ENCODE measurements around the gene TNS1. TPM values are rescaled to one million over a fixed set of nuclear protein-coding genes. Genes with fewer than 3 reads are reported as not detected.

Gene TNS1
- total RNA-seq, 4 donors from 2014 or later: 461 to 648 (median 565) TPM

- Histone ChIP-seq H3K4me3 (no peak overlapping the region), H3K27me3 (no peaks in the 10 kb centered on the region), H3K4me1 (peaks cover 0 to 53% (median 22%) of the 10 kb centered on the region in 4 donors), H3K27ac (peak overlapping the region in 1 of 4 donors; percentile 0), H3K36me3 (no peaks in the 10 kb centered on the region), H3K9me3 (no peaks in the 10 kb centered on the region)
- TF ChIP-seq POLR2A (IDR thresholded peaks at IDR 0.05) (no peak), EP300 (IDR thresholded peaks at IDR 0.05) (no peak), CTCF (IDR thresholded peaks at IDR 0.05) (no peak)
- 92 to 97% methylated on average over 1 of the region's 1 CpG for WGBS, 2 donors
- no peak for DNase-seq (ENCODE audit: low spot score in 2 of 2)
These were observed 33.2 kb downstream of the TNS1 start for GRCh38 chr2:217969588-217969987.

GRCh38 chr2:217968023-217968422 is 34.8 kb downstream of the TNS1 start:
- H3K27ac ChIP-seq: no peak overlapping the region
- no peak overlapping the region for H3K4me3 ChIP-seq
- no peaks in the 10 kb centered on the region for H3K27me3 ChIP-seq
- TF ChIP-seq CTCF (IDR thresholded peaks at IDR 0.05) (no peak), EP300 (IDR thresholded peaks at IDR 0.05) (peak in 1 of 2 donors; percentile 21)
- no peaks in the 10 kb centered on the region for H3K9me3 ChIP-seq
- peaks cover 0 to 52% (median 24%) of the 10 kb centered on the region in 4 donors for H3K4me1 ChIP-seq
- DNase-seq (ENCODE audit: low spot score in 2 of 2): no peak
- 2 to 66% methylated on average over 1 of the region's 1 CpG for WGBS, 2 donors
- H3K36me3 ChIP-seq: no peaks in the 10 kb centered on the region

GRCh38 chr2:217966423-217967070 is 36.2 kb downstream of the TNS1 start:
- Histone ChIP-seq H3K27me3 (no peaks in the 10 kb centered on the region), H3K4me1 (peaks cover 0 to 44% (median 21%) of the 10 kb centered on the region in 4 donors), H3K4me3 (no peak overlapping the region), H3K27ac (peak overlapping the region in 3 of 4 donors; percentile 29 to 83 (median 62)), H3K9me3 (no peaks in the 10 kb centered on the region), H3K36me3 (no peaks in the 10 kb centered on the region)
- DNase-seq (ENCODE audit: low spot score in 2 of 2): no peak
- TF ChIP-seq EP300 (IDR thresholded peaks at IDR 0.05): no peak
- no peak for TF ChIP-seq POLR2A (IDR thresholded peaks at IDR 0.05)
- TF ChIP-seq CTCF (IDR thresholded peaks at IDR 0.05): no peak
- WGBS, 2 donors: 66 to 71% methylated on average over 10 of the region's 10 CpGs

- TF ChIP-seq CTCF (IDR thresholded peaks at IDR 0.05) (no peak), EP300 (IDR thresholded peaks at IDR 0.05) (no peak), POLR2A (IDR thresholded peaks at IDR 0.05) (no peak)
- DNase-seq (ENCODE audit: low spot score in 2 of 2): no peak
- no peaks in the 10 kb centered on the region for H3K27me3 ChIP-seq
- H3K27ac ChIP-seq: peak overlapping the region in 3 of 4 donors; percentile 50 to 83 (median 62)
- no peaks in the 10 kb centered on the region for H3K36me3 ChIP-seq
- 62 to 63% methylated on average over 21 of the region's 21 CpGs for WGBS, 2 donors
- H3K9me3 ChIP-seq: no peaks in the 10 kb centered on the region
- H3K4me3 ChIP-seq: no peak overlapping the region
- peaks cover 0 to 63% (median 21%) of the 10 kb centered on the region in 4 donors for H3K4me1 ChIP-seq
These were observed 38.3 kb downstream of the TNS1 start for GRCh38 chr2:217964275-217965161.

- Histone ChIP-seq H3K27me3 (no peaks in the 10 kb centered on the region), H3K9me3 (no peaks in the 10 kb centered on the region), H3K4me1 (peaks cover 0 to 62% (median 17%) of the 10 kb centered on the region in 4 donors), H3K36me3 (no peaks in the 10 kb centered on the region), H3K27ac (peak overlapping the region in 3 of 4 donors; percentile 14 to 17 (median 17)), H3K4me3 (no peak overlapping the region)
- TF ChIP-seq EP300 (IDR thresholded peaks at IDR 0.05) (no peak), POLR2A (IDR thresholded peaks at IDR 0.05) (no peak), CTCF (IDR thresholded peaks at IDR 0.05) (no peak)
- no peak for DNase-seq (ENCODE audit: low spot score in 2 of 2)
- WGBS, 2 donors: 85% methylated on average over 4 of the region's 4 CpGs
These were observed 42.4 kb downstream of the TNS1 start for GRCh38 chr2:217960351-217960750.

Data from tibial nerve (tissue), 4 donors.